Measurements from ENCODE around the gene SLC23A2.

- TF ChIP-seq CTCF (IDR thresholded peaks at IDR 0.05), result no peak
- TF ChIP-seq POLR2A (IDR thresholded peaks at IDR 0.05), result no peak
These were observed 19.4 kb upstream of the SLC23A2 start for GRCh38 chr20:5020760-5021159.
